Activated effector memory CD4-positive, alpha-beta T cell treated with Interleukin-2 at 50 U/mL for 16 hours (primary cell): ENCODE results near the gene MBOAT1.
"Not testable (repeated sequence)": the region's sequence is repeated elsewhere in the genome, so short reads cannot be mapped to it uniquely, and the experiment has no call there.

ENCODE experiments used
- DNase-seq: peaks from one replicate; pipeline ENCODE4 v3.0.0-alpha.2; 2020

Gene MBOAT1, protein sequence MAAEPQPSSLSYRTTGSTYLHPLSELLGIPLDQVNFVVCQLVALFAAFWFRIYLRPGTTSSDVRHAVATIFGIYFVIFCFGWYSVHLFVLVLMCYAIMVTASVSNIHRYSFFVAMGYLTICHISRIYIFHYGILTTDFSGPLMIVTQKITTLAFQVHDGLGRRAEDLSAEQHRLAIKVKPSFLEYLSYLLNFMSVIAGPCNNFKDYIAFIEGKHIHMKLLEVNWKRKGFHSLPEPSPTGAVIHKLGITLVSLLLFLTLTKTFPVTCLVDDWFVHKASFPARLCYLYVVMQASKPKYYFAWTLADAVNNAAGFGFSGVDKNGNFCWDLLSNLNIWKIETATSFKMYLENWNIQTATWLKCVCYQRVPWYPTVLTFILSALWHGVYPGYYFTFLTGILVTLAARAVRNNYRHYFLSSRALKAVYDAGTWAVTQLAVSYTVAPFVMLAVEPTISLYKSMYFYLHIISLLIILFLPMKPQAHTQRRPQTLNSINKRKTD

GRCh38 chr6:20212392-20213111, at the start of gene MBOAT1:
Gene MBOAT1 (minus strand): TSS chr6:20212469. CDS start chr6:20212234, 235 bp downstream.
- peak; percentile 54 for DNase-seq

- no peak for DNase-seq
Observed at GRCh38 chr6:20261685-20262084, 49.4 kb upstream of the MBOAT1 start.

GRCh38 chr6:20260360-20260759, 48.1 kb upstream of the MBOAT1 start:
- DNase-seq = no peak

DNA sequence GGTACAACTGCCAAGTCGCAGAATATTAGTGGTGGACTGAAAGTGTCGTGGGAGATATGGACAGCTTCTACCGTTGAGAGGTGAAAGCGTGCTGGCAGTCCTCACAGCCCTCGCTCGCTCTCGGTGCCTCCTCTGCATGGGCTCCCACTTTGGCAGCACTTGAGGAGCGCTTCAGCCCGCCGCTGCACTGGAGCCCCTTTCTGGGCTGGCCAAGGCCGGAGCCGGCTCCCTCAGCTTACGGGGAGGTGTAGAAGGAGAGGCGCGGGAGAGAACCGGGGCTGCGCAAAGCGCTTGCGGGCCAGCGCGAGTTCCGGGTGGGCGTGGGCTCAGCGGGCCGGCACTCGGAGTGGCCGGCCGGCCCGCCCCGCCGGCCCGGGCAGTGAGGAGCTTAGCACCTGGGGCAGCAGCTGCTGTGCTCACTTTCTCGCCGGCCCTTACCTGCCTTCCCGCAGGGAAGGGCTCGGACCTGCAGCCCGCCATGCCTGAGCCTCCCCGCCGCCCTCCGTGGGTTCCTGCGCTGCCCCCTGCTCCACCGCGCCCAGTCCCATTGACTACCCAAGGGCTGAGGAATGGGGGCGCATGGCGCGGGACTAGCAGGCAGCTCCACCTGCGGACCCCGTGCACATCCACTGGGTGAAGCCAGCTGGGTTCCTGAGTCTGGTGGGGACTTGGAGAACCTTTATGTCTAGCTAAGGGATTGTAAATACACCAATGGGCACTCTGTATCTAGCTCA, 47.2 kb upstream of the MBOAT1 start:
- no peak for DNase-seq

GRCh38 chr6:20255428-20255827, 43.2 kb upstream of the MBOAT1 start:
- DNase-seq = no peak

DNA sequence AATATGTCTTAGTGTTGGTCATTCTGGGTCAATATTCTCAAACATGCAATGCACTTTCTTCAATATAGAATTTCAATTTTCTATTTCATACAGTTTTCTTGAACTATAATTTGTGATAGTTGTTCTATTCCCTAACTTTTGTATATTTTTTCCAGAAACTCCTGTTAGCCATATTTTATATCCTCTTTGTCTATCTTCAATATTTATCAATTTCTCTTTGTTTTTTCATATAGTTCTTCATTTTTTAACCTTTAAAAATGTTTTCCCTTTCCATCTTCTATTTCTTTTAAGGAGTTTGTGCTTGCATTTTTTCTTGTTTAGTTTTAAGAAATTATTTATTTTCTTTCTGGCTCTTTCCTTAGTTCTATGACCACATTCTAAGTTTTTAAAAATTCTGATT, 42.0 kb upstream of the MBOAT1 start:
- no peak for DNase-seq

DNA sequence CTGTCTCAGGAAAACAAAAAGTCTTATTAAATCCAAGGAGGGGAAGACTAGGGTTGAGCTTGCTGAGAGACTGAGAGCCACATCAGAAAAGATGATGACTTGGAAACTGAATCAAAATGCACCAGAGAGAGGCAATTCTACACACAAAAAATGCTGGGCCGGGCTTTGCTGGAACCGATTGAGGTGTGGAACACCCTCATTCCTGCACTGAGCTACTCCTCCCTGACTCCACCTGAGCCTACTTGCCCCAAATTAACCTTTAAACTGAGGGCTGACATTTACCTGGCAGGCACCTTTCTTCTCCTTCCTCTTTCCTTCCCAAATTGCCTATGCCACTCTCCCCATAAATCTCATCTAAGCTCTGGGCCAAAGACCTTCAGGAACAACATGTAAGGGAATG, 40.8 kb upstream of the MBOAT1 start:
- no peak for DNase-seq

DNA sequence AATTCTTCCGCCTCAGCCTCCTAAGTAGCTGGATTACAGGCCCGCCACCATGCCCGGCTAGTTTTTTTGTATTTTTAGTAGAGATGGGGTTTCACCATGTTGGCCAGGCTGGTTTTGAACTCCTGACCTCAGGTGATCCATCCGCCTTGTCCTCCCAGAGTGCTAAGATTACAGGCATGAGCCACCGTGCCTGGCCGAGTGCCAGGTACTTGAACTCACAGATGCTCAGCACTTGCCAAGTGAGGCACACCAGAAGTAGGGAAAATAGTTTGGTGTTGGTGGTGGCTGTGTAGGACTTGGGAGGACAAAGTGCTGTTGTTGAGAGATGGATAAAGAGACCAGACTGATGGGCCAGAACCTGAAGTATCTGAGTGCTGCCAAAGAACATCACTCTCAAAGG, 40.0 kb upstream of the MBOAT1 start:
- no peak for DNase-seq

DNA sequence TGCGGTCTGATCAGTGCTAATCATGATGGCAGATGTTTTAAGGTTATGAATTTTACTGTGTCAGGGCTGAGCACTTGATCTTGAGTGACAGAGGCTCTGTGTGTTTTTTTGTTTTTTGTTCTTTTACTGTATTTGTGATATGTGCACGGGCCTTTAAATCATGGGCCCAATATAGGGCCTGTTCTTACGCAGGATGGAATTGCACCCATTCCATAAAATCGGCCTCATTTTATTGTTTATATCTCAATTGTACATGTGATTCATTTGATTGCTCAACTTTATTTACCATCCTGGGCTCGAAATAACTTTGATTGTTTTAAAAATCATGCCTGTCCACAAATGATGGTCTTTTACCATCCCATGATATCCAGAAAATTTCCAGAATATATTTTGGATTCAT, 39.3 kb upstream of the MBOAT1 start:
- DNase-seq = no peak

GRCh38 chr6:20246125-20246524, 33.9 kb upstream of the MBOAT1 start:
- no peak for DNase-seq

DNA sequence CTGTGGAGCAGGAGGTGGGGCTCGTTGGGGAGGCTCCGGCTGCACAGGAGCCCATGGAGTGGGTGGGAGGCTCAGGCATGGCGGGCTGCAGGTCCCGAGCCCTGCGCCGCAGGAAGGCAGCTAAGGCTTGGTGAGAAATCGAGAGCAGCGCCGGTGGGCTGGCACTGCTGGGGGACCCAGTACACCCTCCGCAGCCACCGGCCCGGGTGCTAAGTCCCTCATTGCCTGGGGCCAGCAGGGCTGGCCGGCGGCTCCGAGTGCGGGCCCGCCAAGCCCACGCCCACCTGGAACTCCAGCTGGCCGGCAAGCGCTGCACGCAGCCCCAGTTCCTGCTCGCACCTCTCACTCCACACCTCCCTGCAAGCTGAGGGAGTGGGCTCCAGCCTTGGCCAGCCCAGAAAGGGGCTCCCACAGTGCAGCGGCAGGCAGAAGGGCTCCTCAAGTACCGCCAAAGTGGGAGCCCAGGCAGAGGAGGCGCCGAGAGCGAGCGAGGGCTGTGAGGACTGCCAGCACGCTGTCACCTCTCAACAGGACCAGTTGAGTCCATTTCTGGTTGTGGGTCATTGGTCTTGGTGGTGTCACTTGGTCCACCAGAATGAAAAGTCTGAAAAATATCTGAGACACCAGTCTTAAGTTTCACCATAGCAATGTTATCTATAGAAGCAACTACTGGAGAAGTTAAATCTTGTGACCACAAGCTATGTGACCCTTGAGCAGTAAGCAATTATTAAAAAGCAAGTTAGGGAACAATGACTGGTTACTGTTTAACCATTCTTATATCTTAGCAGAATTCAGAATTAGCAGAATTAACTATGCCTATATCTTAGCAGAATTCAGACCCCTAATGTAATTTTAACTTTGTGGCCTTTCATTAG, 32.8 kb upstream of the MBOAT1 start:
- DNase-seq = not testable (repeated sequence)

DNA sequence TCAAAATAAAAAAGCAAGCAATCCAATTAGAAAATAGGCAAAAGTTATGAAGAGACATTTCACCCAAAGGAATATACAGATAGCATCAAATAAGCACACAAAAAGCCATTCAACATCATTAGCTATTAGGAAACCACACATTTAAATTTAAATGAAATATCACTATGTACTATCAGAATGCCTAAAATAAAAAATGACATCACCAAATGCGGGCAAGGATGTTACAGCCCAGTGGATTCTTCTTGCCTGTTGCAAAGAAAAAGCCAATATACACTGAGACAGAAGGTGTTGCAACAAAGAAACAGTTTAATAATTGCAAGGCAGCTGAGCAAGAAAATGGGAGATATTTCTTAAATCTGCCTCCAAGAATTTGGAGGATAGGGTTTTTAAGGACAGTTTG, 31.0 kb upstream of the MBOAT1 start:
- DNase-seq = no peak

- no peak for DNase-seq
Observed at GRCh38 chr6:20242397-20242796, 30.1 kb upstream of the MBOAT1 start.

- DNase-seq = no peak
Observed at GRCh38 chr6:20241102-20241501, 28.8 kb upstream of the MBOAT1 start.

- no peak for DNase-seq
Observed at GRCh38 chr6:20238688-20239587, 26.7 kb upstream of the MBOAT1 start.

GRCh38 chr6:20237677-20238460, 25.6 kb upstream of the MBOAT1 start:
- no peak for DNase-seq

DNA sequence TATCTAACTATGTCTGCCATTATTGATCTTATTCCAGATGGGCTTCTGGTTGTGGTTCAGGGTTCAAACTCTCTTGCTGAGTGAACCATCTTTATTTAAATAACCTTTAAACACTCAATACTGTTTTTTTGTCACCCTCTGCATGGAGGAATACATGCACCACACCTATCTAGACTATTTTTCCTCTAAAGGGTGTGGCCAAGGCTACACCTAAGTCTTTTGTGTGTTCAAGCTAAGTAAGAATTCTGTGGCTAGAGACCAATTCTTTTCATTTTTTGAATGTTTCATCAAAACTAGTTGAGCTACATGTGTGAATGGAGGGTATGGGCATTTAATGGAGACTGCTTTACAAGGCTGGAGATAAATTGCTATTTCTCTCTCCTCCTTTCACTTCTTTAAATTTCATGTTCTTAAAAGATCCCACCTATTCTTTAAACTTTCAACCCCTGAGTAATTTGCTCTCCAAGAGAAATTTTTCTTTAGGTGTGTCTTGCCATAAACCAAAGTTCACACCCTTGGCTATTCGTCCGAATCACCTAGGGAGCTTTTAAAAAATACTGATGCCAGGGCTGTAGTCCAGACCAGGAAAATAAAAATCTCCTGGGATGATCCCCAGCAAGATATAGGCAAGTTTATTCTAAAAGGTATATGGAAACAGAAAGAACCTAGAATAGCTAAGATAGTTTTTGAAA, 24.8 kb upstream of the MBOAT1 start:
- no peak for DNase-seq

- DNase-seq = no peak
Observed at GRCh38 chr6:20236344-20236743, 24.1 kb upstream of the MBOAT1 start.

DNA sequence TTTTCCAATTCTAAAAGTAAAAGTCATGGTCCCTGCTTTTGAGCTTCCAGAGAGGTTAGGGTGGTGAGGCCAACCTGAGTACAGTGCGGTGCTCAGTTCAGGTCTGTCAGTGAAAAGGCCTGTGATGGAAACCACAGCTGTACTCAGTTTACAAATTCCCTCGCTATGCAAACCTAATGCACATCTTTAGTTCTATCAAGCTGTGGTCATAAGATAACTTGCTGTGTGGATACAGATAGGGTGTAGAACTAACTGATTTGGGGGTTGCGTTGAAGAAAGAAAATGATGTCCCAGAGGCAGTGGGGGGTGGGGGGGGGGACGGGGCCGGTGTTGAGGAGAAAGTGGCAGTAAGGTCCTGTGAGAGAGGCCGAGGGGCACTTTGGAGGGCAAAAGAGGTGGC, 22.8 kb upstream of the MBOAT1 start:
- no peak for DNase-seq

- no peak for DNase-seq
Observed at GRCh38 chr6:20234136-20234535, 21.9 kb upstream of the MBOAT1 start.
